ENCODE data around the gene TMEM248.
A peak's percentile ranks its signal among the peaks of the same experiment; 100 is the strongest.
"Not testable (repeated sequence)": the region's sequence is repeated elsewhere in the genome, so short reads cannot be mapped to it uniquely, and the experiment has no call there.

TMEM248 gene

DNA sequence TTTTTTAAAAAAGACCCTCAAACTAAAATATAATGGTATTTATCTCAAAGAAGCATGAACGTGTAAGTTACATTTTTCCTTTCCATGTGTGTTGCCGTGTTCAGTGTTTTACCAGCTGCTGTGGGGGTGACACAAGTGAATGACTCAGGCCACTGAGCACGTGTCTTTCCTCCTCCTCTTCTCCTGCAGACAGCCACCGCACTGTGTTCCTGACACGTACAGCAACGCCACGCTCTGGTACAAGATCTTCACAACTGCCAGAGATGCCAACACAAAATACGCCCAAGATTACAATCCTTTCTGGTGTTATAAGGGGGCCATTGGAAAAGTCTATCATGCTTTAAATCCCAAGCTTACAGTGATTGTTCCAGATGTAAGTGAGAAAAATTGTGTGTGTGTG lies 29.7 kb downstream of the TMEM248 start:
- no peak for DNase-seq (ENCODE audit: low read depth)

DNA sequence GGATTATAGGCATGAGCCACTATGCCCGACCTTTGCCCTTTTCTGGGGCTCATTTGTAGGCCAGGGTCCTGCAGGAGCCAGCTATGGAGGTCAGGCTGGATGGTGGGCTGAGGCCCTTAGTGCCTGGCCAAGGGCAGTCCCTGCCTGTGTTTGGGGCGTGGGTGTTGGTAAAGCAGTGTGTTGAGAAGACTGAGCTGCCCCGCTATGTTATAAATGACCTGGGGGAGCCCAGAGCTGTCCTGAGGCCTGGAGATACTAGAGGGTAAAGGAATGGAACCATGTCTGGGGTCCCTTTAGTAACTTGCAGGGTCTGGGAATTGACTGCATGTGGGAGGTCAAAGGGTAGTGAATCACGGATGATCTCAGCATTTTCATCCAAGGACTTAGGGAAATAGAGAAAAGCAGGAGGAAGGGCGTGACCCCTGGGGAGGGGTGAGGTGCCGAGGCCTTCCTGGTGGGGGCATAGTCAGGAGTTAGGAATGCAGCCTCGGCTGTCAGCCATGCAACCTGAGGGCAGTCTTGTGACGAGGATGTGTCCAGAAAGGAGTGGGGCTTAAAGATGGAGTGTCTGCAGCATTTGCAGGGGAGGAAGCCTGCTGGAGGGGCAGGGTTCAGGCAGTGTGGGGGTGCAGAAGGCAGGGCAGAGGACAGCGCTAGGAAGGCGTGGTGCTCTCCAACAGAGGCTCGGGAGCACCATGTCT lies 31.5 kb downstream of the TMEM248 start:
- peak; percentile 17 for DNase-seq (ENCODE audit: low read depth)

- no peak for DNase-seq (ENCODE audit: low read depth)
Measured at GRCh38 chr7:66953044-66953427, 32.0 kb downstream of the TMEM248 start.

GRCh38 chr7:66957595-66958290 lies 36.7 kb downstream of the TMEM248 start:
- no peak for DNase-seq (ENCODE audit: low read depth)

DNA sequence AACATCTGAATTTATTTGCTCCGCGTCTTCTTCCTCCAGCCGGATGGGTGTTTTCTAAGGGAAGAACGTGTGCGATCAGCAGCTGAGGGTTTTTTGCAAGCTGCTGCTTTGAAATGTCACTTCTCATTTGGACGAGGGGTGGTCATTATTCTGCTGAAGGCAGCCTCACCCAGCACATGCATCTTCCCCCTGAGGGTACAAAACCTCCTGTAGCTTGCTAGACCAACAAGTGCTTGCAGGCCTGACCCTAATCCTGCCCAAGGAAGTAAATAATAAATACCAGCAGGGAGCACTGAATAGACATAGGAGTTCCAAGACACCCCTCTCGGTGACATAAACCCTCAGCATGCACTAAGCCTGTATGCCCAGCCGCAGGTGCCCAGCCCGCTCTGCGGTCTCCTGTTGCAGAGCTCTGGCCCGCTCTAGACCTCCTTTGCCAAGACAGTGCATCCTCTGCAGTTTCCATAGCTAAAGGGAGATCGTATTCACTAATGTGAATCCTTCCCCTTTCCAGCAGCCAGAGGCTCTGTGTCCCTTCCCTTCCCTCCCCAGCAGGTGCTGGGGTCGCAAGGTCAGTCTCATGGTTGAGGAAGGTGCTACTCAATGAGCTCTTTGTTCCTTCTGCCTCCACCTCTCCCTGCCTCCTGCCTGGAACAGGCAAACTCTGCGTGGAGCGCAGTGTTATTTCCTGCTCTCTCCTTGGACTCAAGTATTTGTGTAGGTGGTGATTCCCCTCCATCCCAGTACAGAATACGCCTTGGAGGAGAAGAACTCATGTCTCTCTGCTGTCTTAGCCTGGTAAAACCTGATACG lies 37.7 kb downstream of the TMEM248 start:
- DNase-seq (ENCODE audit: low read depth) = no peak

DNA sequence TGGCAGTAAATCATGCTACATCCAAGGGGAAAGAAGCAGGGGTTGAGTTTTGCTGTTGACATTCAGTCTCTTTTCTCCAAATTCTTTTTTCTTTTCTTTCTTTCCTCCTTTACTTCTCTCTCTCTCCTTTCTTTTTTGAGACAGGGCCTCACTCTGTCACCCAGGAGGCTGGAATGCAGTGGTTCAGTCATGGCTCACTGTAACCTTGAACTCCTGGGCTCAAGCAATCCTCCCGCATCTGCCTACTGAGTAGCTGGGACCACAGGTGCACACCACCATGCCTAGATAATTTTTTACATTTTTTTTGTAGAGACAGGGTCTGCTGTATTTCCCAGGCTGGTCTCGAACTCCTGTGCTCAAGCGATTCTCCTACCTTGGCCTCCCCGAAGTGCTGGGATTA lies 39.2 kb downstream of the TMEM248 start:
- DNase-seq (ENCODE audit: low read depth) = no peak

DNA sequence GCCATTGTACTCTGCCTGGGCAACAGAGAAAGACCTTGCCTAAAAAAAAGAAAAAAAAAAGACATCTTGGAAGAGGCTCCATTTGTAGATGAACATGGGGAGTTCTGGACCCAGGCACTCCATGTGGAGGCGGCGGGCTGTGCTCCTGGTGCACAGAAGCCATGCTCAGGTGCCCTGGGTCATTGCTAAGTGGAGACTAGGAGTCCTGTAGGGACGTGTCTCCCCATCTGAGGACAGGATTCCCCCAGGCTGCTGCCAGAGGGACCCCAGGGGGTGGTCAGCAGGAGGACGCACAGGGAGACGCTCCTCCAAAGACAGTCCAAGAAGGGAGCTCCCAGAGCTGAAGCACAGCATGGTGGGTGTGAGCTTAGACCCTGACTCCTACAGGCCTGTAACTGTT lies 40.1 kb downstream of the TMEM248 start:
- no peak for DNase-seq (ENCODE audit: low read depth)

DNA sequence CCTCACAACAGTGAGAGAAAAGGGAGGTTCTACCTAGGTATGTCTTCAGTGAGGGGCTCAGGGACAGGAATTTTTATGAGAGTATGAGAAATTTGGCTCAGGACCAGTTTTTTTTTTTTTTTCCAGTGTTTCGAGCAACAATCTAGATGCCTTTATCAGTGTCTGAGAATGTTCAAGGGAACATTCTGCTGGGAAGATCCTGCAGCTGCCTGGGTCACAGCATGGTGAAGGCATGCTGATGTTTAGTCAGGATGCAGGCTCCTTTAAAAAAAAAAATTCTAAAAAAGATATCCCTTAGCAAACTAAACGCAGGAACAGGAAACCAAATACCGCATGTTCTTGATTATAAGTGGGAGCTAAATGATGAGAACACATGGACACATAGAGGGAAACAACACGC lies 43.4 kb downstream of the TMEM248 start:
- DNase-seq (ENCODE audit: low read depth) = peak; percentile 32

GRCh38 chr7:66967029-66967428 lies 46.0 kb downstream of the TMEM248 start:
- DNase-seq (ENCODE audit: low read depth) = no peak

GRCh38 chr7:66969001-66969400 lies 48.0 kb downstream of the TMEM248 start:
- not testable (repeated sequence) for DNase-seq (ENCODE audit: low read depth)

DNA sequence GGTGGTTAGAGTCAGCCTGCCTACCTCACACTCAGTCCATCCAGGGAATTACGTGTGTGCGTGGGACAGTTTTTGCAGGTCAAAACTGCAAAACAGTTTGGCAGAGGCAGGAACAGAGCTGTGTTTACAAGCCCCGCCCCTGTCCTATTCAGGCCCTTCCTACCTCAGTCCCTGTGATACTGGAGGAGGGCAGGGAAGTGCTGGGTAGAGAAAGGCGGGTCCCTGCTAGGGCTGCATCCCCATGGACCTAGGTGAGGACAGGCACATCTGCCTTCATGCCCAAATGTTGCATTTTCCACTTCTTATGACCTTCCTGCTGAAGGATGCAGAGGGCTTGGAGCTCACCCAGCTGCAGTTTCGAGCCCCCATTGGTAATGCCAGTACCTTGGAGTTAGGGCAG lies 49.3 kb downstream of the TMEM248 start:
- DNase-seq (ENCODE audit: low read depth) = no peak

GRCh38 chr7:66974986-66975590 lies 54.1 kb downstream of the TMEM248 start:
- DNase-seq (ENCODE audit: low read depth) = no peak

DNA sequence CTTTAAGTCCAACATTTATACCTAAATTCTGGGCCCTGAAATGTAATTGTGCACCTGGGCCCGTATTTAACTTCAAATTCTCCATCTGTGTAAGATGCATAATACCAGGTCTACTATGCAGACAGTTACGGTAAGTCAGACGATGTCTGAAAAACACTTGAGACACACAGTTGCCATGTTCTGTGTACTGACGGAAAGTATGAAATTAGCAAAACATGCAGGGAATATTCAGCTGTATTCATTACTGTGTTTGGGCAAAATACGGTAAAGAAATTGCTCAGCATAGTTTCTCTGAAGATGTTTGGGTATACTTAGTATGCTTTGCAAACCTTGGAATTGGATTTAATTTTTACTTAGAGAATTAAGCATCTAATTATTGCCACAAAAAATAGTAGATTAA lies 57.3 kb downstream of the TMEM248 start:
- not testable (repeated sequence) for DNase-seq (ENCODE audit: low read depth)

DNA sequence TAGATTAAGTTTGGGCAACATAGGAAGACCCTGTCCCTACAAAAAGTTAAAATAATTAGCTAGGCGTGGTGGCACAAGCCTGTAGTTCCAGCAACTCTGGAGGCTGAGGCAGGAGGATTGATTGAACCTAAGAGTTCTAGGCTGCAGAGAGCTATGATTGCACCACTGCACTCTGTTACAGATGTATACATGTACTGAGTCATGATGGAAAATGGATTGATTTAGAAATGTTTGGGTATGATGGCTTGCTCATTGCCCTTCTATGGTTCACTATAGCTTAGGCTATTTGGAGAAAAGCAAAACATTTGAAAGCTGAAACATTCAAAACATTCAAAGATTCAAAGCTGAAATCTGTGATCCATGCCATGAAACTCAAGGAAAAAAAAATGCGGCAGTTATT lies 58.0 kb downstream of the TMEM248 start:
- peak; percentile 1 for DNase-seq (ENCODE audit: low read depth)

- DNase-seq (ENCODE audit: low read depth) = not testable (repeated sequence)
Measured at GRCh38 chr7:66980336-66980735, 59.3 kb downstream of the TMEM248 start.

- DNase-seq (ENCODE audit: low read depth) = not testable (repeated sequence)
Measured at GRCh38 chr7:66989552-66989951, 68.5 kb downstream of the TMEM248 start.

DNA sequence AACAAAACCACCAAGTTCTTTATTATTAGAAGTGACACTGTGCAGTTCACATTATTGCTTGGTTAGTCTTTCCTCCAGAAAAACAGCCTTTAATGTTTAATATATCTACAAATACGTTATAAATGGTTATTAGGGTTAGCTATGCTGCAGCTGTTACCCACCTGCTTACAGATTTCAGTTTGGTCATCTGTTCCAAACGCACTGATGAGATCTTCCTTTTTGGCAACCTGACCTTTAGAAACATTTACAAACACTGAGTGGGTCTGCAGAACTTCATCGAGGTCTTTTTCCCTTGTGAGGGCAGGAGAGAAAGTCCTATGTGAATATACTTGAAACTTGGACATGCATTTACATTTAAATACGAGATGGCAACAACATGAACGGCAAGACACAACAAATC lies 73.0 kb downstream of the TMEM248 start:
- DNase-seq (ENCODE audit: low read depth) = not testable (repeated sequence)

DNA sequence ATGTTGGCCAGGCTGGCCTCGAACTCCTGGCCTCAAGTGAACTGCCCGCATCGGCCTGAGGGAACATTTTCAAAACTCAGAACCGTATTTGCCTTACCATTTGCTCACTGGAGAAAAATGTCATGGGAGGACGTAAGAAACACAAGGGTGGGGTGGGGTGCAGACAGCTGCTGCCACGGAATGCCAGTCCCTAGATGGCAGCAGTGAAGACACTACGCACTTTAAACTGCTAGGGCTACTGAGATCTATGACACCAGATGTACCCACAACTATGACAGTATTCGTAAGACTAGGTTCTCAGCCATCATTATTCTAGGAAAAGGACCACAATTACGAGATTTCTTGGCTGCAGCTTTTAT lies 73.6 kb downstream of the TMEM248 start:
- DNase-seq (ENCODE audit: low read depth) = peak; percentile 28

- peak; percentile 94 for DNase-seq (ENCODE audit: low read depth)
Measured at GRCh38 chr7:66995050-66995776, 74.2 kb downstream of the TMEM248 start, which contains the start of gene SBDS. SBDS (minus strand) TSS chr7:66995586; CDS start chr7:66995417, 169 bp downstream.

GRCh38 chr7:66996444-66997191 lies 75.6 kb downstream of the TMEM248 start, which contains the start of gene TYW1:
TYW1 (plus strand) TSS chr7:66996833; CDS start chr7:66996979, 146 bp downstream.
- DNase-seq (ENCODE audit: low read depth) = peak; percentile 86

Measured in non-pigmented ciliary epithelial cell (primary cell).